Left lung (tissue), 10 donors: ENCODE measurements around the gene ADGRL4. TPM values are rescaled to one million over a fixed set of nuclear protein-coding genes. Genes with fewer than 3 reads are reported as not detected.

Experiments used
- ATAC-seq: fragments of 200-7000 bp; cut with Tn5 transposase; one replicate; pipeline ENCODE4 v1.9.1; 2020; ENCODE audit warnings: moderate library complexity
- DNase-seq, 4 donors: peaks; one replicate each; pipeline ENCODE4 v3.0.0-alpha.2; 2013 to 2020
- H3K27ac ChIP-seq, 2 donors: fragments of 200-600 bp; sonication (generic) in 1 of 2; one replicate each; pipeline versions ENCODE4 v1.5.0 to v1.8.0; 2020 to 2021
- H3K27me3 ChIP-seq, 2 donors: fragments of 200-600 bp; sonication (generic) in 1 of 2; one replicate each; pipeline versions ENCODE4 v1.5.0 to v1.8.0; 2020 to 2021
- H3K36me3 ChIP-seq, 2 donors: fragments of 200-600 bp; sonication (generic) in 1 of 2; one replicate each; pipeline versions ENCODE4 v1.5.0 to v1.8.0; 2020 to 2021
- H3K4me1 ChIP-seq, 2 donors: fragments of 200-600 bp; one replicate each; pipeline ENCODE4 v1.8.0; 2021
- H3K4me3 ChIP-seq, 2 donors: fragments of 200-600 bp; sonication (generic) in 1 of 2; one replicate each; pipeline versions ENCODE4 v1.5.0 to v1.8.0; 2020 to 2021; ENCODE audit warnings: mild to moderate bottlenecking in 1 of 2
- H3K9me3 ChIP-seq, 2 donors: fragments of 200-600 bp; sonication (generic) in 1 of 2; one replicate each; pipeline versions ENCODE4 v1.5.0 to v1.8.0; 2020 to 2021
- CTCF ChIP-seq, 2 donors: fragments of 200-600 bp; sonication (generic) in 1 of 2; IDR thresholded peaks; one replicate each; pipeline versions ENCODE4 v1.5.0 to v1.8.0; 2021; ENCODE audit warnings: antibody characterized with exemption in 2 of 2
- intact Hi-C, 2 donors: fragments of 100-400 bp; cut with DNase I; formaldehyde crosslinking; loops; one replicate each; pipeline versions ENCODE4 v1.11.2 to v1.14.2; 2022
- polyA plus RNA-seq, 6 donors: library from polyadenylated mRNA; unstranded; fragments of 120-200 nt; gene quantifications; one replicate each; pipeline ENCODE4 v1.2.1, GENCODE V29; 2013; ENCODE audit not compliant: insufficient read length in 6 of 6
- total RNA-seq, 2 donors: library from RNA; stranded (reverse); fragmentation: NEBNext Ultra II Directional; extraction: Animal tissue kit (Norgen Biotek cat#: 25700); gene quantifications; one replicate each; pipeline ENCODE4 v1.2.1, GENCODE V29; 2021
- donor health status: DM: no; HTN: yes; CAD: no.
- donor health status: DM: no; HTN: no; CAD: no.

ADGRL4 gene
- total and polyA plus RNA-seq, 8 donors, result 11.8 to 20.4 (median 12.7) TPM

- no peaks in the 10 kb centered on the region for H3K9me3 ChIP-seq
- H3K27ac ChIP-seq, result no peak overlapping the region
- no peaks in the 10 kb centered on the region for H3K27me3 ChIP-seq
- DNase-seq (no peak), ATAC-seq (no peak)
- no peaks in the 10 kb centered on the region for H3K4me1 ChIP-seq
- TF ChIP-seq CTCF (IDR thresholded peaks at IDR 0.05), result no peak
- H3K4me3 ChIP-seq, result no peak overlapping the region
- H3K36me3 ChIP-seq, result no peaks in the 10 kb centered on the region
- intact Hi-C loops, result no loop called here
Observed at GRCh38 chr1:78950826-78951225, 55.7 kb downstream of the ADGRL4 start.

- Histone ChIP-seq H3K4me1 (no peaks in the 10 kb centered on the region), H3K27ac (no peak overlapping the region), H3K27me3 (no peaks in the 10 kb centered on the region), H3K4me3 (no peak overlapping the region), H3K36me3 (no peaks in the 10 kb centered on the region), H3K9me3 (no peaks in the 10 kb centered on the region)
- no peak for TF ChIP-seq CTCF (IDR thresholded peaks at IDR 0.05)
- no peak for ATAC-seq
- DNase-seq, result no peak
- intact Hi-C loops, result no loop called here
Observed at GRCh38 chr1:78949227-78949626, 57.3 kb downstream of the ADGRL4 start.

GRCh38 chr1:78919150-78919549 lies 87.4 kb downstream of the ADGRL4 start:
- intact Hi-C loops, result no loop called here
- no peak overlapping the region for H3K27ac ChIP-seq
- no peaks in the 10 kb centered on the region for H3K4me1 ChIP-seq
- no peaks in the 10 kb centered on the region for H3K27me3 ChIP-seq
- ATAC-seq, result no peak
- no peaks in the 10 kb centered on the region for H3K36me3 ChIP-seq
- no peak overlapping the region for H3K4me3 ChIP-seq
- no peak for DNase-seq
- no peaks in the 10 kb centered on the region for H3K9me3 ChIP-seq
- no peak for TF ChIP-seq CTCF (IDR thresholded peaks at IDR 0.05)

- Histone ChIP-seq H3K27me3 (no peaks in the 10 kb centered on the region), H3K9me3 (no peaks in the 10 kb centered on the region), H3K27ac (no peak overlapping the region), H3K4me3 (no peak overlapping the region), H3K36me3 (no peaks in the 10 kb centered on the region), H3K4me1 (no peaks in the 10 kb centered on the region)
- DNase-seq, result no peak
- ATAC-seq, result no peak
- intact Hi-C loops, result no loop called here
- no peak for TF ChIP-seq CTCF (IDR thresholded peaks at IDR 0.05)
Observed at GRCh38 chr1:78918157-78918556, 88.4 kb downstream of the ADGRL4 start.

GRCh38 chr1:78916986-78917385 lies 89.5 kb downstream of the ADGRL4 start:
- H3K27me3 ChIP-seq, result no peaks in the 10 kb centered on the region
- intact Hi-C loops, result no loop called here
- no peak for TF ChIP-seq CTCF (IDR thresholded peaks at IDR 0.05)
- no peaks in the 10 kb centered on the region for H3K4me1 ChIP-seq
- H3K4me3 ChIP-seq, result no peak overlapping the region
- H3K36me3 ChIP-seq, result no peaks in the 10 kb centered on the region
- DNase-seq, result no peak
- H3K9me3 ChIP-seq, result no peaks in the 10 kb centered on the region
- no peak for ATAC-seq
- no peak overlapping the region for H3K27ac ChIP-seq
